HG03175 (cell line): ENCODE measurements around the gene RFPL3.

Source experiments
- ATAC-seq: cut with Tn5 transposase; IDR thresholded peaks from one replicate; pipeline ENCODE4 v1.9.1; 2021; ENCODE audit warnings: mild to moderate bottlenecking, moderate library complexity; ENCODE audit not compliant: unreplicated experiment

RFPL3 gene

GRCh38 chr22:32410459-32410858, 52.8 kb downstream of the RFPL3 start:
- no peak for ATAC-seq
